ENCODE results near the gene SYNJ1.
A peak's percentile ranks its signal among the peaks of the same experiment; 100 is the strongest.
"Not testable (repeated sequence)": the region's sequence is repeated elsewhere in the genome, so short reads cannot be mapped to it uniquely, and the experiment has no call there.

SYNJ1 gene

DNA sequence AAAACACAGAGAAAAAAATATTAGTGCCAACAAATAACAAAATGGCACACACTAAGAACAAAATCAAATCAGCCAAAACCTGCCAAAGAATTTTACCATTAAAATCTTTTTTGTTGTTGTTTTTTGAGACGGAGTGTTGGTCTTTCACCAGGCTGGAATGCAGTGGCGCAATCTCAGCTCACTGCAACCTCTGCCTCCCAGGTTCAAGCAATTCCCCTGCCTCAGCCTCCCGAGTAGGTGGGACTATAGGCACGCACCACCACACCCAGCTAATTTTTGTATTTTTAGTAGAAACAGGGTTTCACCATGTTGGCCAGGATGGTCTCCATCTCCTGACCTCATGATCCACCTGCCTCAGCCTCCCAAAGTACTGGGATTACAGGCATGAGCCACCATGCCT is 8.3 kb upstream of the SYNJ1 start:
- not testable (repeated sequence) for DNase-seq (ENCODE audit: low read depth)

DNA sequence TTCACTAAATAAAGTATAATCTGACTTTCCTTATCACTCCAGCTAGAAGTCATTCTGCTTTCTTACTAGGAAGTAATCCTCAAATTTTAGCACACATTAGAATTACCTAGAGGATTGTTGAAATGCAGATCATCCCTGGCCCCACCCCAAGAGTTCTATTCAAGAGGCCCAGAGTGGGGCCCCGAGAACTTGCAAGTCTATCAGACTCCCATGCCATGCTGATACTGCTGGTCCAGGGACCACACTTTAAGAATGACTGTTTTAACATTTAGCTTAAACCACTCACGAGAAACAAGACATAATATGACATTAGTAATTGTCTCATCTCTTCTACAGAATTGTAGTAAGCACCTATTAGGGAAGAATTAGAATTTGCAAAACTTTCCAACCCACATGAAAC is 7.7 kb upstream of the SYNJ1 start:
- no peak for DNase-seq (ENCODE audit: low read depth)

DNA sequence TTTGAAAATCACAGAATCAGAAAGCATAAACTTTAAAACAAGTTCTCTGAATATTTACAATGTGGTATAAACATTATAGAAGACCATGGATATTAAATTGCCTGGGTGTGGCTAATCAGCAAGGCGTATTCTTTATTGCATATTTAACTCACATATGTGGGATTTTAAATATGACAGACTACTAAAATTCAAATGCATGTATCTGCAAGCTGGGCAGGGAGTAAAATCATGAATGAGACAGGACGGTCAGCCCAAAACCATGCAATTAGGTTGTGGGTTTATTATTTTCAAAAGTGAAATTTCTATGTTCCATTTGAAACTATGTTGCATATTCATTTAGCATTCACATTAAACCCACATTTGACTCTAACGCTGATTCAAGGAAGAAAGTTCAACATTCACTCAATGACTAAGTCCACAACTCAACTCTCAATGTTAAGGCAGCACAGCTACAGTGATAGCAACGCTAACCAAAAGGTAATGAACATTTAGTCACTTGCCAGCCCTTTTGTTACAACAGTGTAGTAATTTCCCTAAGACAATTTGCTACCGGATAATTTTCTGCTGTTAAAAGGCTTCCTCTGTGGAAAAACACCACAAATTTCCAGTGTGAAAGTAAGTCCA is 6.3 kb upstream of the SYNJ1 start:
- DNase-seq (ENCODE audit: low read depth): no peak

- DNase-seq (ENCODE audit: low read depth): no peak
Measured at GRCh38 chr21:32733356-32733755, 5.5 kb upstream of the SYNJ1 start.

- no peak for DNase-seq (ENCODE audit: low read depth)
Measured at GRCh38 chr21:32732544-32732943, 4.7 kb upstream of the SYNJ1 start.

DNA sequence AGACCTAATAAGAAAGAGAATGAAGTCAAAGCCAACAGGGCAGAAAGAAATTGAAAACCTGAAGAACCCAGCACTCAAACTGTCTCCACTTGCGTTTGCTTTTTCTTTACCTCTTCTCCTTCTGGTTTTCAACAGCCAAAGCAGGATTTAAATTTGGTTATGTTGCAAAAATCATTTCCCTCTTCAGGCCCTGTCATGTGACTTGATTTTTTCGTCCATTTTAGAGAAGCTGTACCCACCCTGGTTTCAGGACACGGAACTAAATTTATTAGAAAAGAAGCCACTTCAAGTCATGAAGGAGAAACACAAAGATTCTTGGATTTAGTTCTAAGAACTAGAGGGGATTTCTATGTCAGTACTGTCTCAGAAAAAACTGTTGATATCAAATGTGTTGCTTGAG is 1.0 kb upstream of the SYNJ1 start:
- DNase-seq (ENCODE audit: low read depth): no peak

GRCh38 chr21:32728456-32728839 is 635 bp upstream of the SYNJ1 start:
- no peak for DNase-seq (ENCODE audit: low read depth)

DNA sequence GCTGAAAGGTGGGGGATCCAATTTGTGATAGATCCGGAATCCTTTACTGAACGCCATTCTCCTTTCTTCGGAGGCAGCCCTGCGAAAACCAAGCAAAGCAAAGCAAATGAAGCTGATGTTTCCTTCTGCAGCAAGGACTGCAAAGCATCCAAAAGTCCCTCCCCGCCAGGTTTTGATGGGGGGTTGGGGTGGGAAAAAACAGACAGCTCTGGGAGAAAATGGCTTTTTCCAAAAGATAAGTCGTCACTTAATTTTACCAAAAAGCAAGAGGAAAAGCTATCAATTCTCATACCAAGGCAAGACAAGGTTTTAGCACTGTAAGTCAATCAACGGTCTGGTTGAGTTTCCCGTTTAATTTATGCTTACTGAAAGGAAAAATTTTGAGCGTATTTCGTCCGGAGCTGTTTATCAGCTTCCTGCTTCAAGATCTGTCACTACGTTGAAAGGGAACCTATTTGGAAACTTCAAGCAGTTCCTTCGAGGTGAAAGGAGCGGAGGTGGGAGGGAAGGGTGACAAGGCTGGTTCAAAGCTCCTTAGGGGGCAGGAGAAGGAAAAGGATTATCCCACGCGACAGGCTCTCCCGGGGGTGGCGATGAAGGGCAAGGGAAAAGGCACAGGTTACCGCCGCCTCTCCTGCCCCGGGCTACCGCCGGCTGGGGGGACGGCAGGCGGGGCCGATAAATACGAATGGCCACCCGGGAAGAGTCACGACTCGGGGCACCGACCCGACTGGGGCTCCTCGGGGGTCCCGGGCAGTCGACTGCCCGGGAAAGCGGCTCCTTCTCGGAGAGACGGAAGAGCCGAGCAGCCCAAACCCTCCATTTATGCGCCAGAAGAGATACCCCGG is 750 bp downstream of the SYNJ1 start:
- peak; percentile 4 for DNase-seq (ENCODE audit: low read depth)

DNA sequence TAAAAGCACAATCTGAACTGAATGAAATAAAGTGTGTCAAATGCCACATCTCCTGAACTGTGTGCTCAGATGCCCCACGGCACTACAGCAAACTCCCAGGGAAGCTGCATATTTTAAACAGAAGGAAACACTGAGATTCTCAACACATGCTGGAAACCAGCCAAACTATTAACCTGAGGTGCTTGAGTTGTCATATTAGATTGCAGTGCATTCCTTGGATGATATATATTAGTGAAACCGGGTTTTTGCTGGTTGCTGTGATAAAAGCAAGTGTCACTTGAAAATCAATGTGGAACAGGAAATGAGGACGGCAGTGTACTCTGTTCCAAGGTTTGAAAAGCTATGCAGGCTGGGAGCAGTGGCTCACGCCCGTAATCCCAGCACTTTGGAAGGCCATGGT is 8.7 kb downstream of the SYNJ1 start:
- no peak for DNase-seq (ENCODE audit: low read depth)

DNA sequence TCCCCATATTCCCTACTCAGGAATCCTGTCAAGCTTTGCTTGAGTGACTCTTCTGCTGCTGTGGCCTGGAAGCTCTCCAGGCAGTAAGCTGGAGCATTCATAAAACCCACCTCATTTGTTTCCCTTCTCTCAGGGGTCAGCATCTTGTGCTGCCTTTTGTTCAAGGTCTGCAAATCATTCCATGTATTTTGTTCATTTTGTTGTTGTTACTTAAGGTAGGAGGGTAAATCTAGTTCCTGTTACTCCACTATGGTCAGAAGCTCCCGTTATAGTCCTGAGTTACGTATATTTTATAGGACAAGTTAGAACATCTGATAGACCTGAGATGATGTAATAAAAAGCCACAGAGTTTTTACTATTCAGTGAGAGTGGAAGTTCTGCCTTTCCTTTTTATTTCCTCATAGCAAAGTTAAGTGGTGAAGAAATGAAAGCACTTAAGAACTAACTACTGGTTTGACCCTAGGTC is 9.9 kb downstream of the SYNJ1 start:
- no peak for DNase-seq (ENCODE audit: low read depth)

DNA sequence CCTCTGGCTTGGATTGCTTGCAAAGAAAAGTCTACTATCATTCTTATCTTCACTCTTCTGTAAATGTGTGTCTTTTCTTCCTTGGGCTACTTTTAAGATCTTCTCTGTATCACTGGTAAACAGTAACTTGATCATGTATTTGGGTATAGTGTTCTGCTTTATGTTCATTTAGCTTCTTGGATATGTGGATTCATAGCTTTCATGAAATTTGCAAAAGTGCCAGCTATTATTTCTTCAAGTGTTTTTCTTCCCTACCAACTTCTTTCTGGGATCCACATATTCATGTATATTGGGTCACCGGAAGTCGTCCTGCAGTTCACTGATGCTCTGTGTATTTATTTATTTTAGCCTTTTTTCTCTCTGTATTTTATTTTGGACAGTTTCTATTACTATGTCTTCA is 11.3 kb downstream of the SYNJ1 start:
- DNase-seq (ENCODE audit: low read depth): no peak

- no peak for DNase-seq (ENCODE audit: low read depth)
Measured at GRCh38 chr21:32713726-32714125, 14.1 kb downstream of the SYNJ1 start.

DNA sequence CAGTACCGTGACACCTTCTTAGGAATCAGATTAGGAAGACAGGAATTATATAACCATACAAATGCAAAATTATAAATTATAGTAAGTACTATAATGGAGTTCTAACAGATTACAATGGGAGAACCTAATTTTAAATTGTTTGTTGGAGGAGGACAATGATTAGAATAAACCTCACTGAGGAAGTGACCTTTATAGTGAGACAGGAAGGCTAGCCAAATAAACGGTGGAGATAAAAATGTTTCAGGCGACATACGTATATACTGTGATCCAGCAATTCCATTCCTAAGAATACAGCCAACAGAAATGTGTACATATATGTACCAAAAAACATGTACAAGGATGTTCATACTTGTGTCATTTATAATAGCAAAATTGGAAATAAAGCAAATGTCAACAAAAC is 15.2 kb downstream of the SYNJ1 start:
- no peak for DNase-seq (ENCODE audit: low read depth)

- DNase-seq (ENCODE audit: low read depth): no peak
Measured at GRCh38 chr21:32712043-32712442, 15.8 kb downstream of the SYNJ1 start.

- DNase-seq (ENCODE audit: low read depth): no peak
Measured at GRCh38 chr21:32710987-32711386, 16.8 kb downstream of the SYNJ1 start.

- no peak for DNase-seq (ENCODE audit: low read depth)
Measured at GRCh38 chr21:32710069-32710784, 17.6 kb downstream of the SYNJ1 start.

DNA sequence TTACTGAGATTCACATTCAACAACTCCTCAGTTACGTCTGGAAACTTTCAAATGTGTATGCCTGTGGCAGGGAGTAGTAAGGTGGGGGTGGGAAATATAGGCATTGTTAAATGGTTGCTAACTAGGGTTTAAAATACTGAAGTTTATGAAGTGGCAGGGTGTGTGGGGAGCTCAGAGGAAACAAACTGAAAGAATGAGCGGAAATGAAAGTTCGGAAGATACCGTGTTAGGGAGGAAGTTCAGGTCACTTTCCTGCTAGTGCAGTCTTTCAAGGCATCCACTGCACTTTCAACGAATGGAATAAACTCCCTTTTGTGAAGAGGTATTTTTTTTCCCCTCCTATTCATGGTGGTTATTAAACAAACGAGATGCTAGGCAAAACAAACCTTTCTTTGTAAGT is 19.7 kb downstream of the SYNJ1 start:
- no peak for DNase-seq (ENCODE audit: low read depth)

GRCh38 chr21:32705901-32706300 is 21.9 kb downstream of the SYNJ1 start:
- DNase-seq (ENCODE audit: low read depth): no peak

DNA sequence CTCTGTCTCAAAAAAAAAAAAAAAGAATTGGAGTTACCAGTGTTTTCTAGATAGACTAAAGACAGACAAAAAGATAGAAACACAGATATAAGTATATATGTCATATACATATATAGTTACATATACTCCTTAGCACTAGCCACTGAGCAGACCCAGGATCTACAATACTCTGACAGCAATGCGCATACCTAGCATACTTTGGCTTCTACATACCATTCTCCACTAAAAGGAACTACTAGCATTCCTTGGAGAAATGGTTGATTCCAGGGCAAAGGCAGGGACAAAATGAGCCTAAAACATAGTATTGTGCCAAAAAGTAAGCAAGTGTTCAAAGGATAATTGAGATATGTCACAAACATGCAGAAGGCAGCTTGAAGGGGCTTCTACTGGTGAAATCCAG is 22.7 kb downstream of the SYNJ1 start:
- DNase-seq (ENCODE audit: low read depth): no peak

DNA sequence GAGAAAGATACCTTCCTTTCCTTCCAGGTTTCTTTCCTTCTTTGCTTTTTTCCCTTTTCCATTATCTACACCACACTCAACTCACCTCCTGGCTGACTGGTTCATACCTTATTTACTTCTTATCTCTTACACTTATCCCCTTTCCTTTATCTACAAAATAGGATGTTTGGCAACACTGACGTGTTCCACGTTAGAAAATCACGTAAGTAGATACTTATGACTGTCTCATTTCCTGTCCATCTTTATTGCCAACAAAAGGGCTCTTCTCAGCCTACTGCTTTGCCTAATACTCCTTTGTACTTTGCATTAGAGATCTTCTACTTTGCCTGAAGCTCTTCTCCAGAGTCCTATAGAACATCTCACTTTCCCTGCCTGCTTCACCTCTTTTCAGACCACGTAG is 25.1 kb downstream of the SYNJ1 start:
- DNase-seq (ENCODE audit: low read depth): no peak

- DNase-seq (ENCODE audit: low read depth): no peak
Measured at GRCh38 chr21:32698971-32699693, 28.7 kb downstream of the SYNJ1 start.

DNA sequence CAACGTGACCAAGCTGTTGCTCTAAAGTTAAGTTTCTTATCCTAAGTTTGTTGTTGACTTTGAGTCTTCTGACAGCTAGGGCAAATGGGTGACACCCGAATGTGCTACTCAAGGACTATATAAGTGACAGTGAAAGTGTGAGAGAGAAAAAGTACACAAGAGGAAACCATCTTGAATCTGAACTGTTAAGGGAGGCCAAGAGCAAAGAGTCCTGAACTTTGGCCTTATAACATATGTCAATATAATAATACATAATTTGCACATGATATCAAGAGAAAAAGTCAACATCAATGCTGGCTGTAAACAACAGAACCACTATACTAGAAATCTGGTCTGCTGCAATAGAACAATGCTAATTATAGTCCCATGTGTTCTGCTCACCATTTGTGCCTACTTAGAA is 29.5 kb downstream of the SYNJ1 start:
- no peak for DNase-seq (ENCODE audit: low read depth)
